GM12878 (cell line): Measurements from ENCODE around the gene GPR6.

Source experiments
- ATF7 ChIP-seq: fragments of 450-650 bp; IDR thresholded peaks from 2 replicates; pipeline ENCODE4 v1.6.1; 2016; ENCODE audit warnings: low read depth, mild to moderate bottlenecking
- CEBPB ChIP-seq, 2 experiments: fragments of 150-350 bp in 1 of 2; IDR thresholded peaks; 2 replicates each; pipeline ENCODE4 v1.6.1; 2012 to 2014; ENCODE audit warnings: low read depth in 2 of 2, low read length in 2 of 2, borderline replicate concordance in 1 of 2, inconsistent platforms in 1 of 2
- HDGF ChIP-seq: fragments of 450-650 bp; IDR thresholded peaks from 2 replicates; pipeline ENCODE4 v1.6.1; 2016; ENCODE audit warnings: antibody characterized with exemption
- MYC ChIP-seq: IDR thresholded peaks from 2 replicates; pipeline ENCODE4 v1.6.1; 2011; ENCODE audit warnings: mild to moderate bottlenecking, low read length, moderate library complexity, inconsistent platforms; ENCODE audit not compliant: insufficient read depth, insufficient replicate concordance, insufficient read length, severe bottlenecking
- POLR2A ChIP-seq: IDR thresholded peaks from 2 replicates; pipeline ENCODE4 v1.6.1; 2011; ENCODE audit warnings: low read depth, mild to moderate bottlenecking, low read length
- RCOR1 ChIP-seq: conservative IDR thresholded peaks from 2 replicates; pipeline ENCODE4 v1.6.1; 2012; ENCODE audit warnings: low read depth, low read length, improper control_type of control experiment
- SMARCA5 ChIP-seq: fragments of 450-650 bp; IDR thresholded peaks from 2 replicates; pipeline ENCODE4 v1.6.1; 2017; ENCODE audit warnings: mild to moderate bottlenecking
- TARDBP ChIP-seq: IDR thresholded peaks from 2 replicates; pipeline ENCODE4 v1.6.1; 2016; ENCODE audit warnings: borderline replicate concordance
- TBL1XR1 ChIP-seq: IDR thresholded peaks from 2 replicates; pipeline ENCODE4 v1.6.1; 2012; ENCODE audit warnings: low read depth, low read length, improper control_type of control experiment
- ZSCAN29 ChIP-seq: fragments of 450-650 bp; IDR thresholded peaks from 2 replicates; pipeline ENCODE4 v1.6.1; 2017; ENCODE audit warnings: mild to moderate bottlenecking, moderate library complexity
- TF ChIP-seq, protein P1 (sequence below): fragments of 450-650 bp; IDR thresholded peaks from 2 replicates; pipeline ENCODE4 v1.6.1; 2016; ENCODE audit warnings: mild to moderate bottlenecking
- TF ChIP-seq, protein P2 (sequence below), 3 experiments: IDR thresholded peaks in 2 of 3; conservative IDR thresholded peaks in 1 of 3; 2 replicates each; pipeline ENCODE4 v1.5.1; 2011; ENCODE audit warnings: low read depth in 3 of 3, low read length in 3 of 3, mild to moderate bottlenecking in 3 of 3, control low read depth in 2 of 3, moderate library complexity in 2 of 3, inconsistent platforms in 1 of 3, mixed read lengths in 1 of 3; ENCODE audit not compliant: control insufficient read depth in 2 of 3, insufficient read depth in 1 of 3; ENCODE audit errors: extremely low read depth in 1 of 3
- TF ChIP-seq, protein P3 (sequence below): IDR thresholded peaks from 2 replicates; pipeline ENCODE4 v1.6.1; 2011; ENCODE audit warnings: borderline replicate concordance, low read depth, mild to moderate bottlenecking, moderate library complexity, mixed read lengths, low read length; ENCODE audit not compliant: insufficient read depth; ENCODE audit errors: extremely low read length

DNA sequence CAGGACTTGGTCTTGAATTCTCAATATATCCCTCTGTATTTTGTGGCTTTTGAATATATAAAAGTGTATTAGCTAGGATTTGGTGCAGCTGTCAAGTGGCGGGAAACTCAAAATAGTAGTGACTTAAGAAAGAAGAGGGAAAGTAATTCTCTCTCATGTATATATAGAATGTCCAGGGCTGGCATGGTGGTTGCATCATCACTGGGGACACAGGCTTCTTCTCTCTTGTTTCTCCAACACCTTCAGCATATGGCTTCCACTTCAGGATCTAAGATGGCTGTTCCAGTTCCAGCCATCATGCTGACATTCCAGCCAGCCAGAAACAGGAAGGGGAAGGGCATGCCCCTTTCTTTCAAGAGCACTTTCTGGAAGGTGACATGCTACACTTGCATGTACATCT, 11.8 kb upstream of the GPR6 start:
- TF ChIP-seq SMARCA5, result no peak
- no peak for TF ChIP-seq POLR2A
- no peak for TF ChIP-seq TBL1XR1
- TF ChIP-seq HDGF, result no peak
- TF ChIP-seq, protein P1, sequence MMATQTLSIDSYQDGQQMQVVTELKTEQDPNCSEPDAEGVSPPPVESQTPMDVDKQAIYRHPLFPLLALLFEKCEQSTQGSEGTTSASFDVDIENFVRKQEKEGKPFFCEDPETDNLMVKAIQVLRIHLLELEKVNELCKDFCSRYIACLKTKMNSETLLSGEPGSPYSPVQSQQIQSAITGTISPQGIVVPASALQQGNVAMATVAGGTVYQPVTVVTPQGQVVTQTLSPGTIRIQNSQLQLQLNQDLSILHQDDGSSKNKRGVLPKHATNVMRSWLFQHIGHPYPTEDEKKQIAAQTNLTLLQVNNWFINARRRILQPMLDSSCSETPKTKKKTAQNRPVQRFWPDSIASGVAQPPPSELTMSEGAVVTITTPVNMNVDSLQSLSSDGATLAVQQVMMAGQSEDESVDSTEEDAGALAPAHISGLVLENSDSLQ, result no peak
- TF ChIP-seq, protein P2, sequence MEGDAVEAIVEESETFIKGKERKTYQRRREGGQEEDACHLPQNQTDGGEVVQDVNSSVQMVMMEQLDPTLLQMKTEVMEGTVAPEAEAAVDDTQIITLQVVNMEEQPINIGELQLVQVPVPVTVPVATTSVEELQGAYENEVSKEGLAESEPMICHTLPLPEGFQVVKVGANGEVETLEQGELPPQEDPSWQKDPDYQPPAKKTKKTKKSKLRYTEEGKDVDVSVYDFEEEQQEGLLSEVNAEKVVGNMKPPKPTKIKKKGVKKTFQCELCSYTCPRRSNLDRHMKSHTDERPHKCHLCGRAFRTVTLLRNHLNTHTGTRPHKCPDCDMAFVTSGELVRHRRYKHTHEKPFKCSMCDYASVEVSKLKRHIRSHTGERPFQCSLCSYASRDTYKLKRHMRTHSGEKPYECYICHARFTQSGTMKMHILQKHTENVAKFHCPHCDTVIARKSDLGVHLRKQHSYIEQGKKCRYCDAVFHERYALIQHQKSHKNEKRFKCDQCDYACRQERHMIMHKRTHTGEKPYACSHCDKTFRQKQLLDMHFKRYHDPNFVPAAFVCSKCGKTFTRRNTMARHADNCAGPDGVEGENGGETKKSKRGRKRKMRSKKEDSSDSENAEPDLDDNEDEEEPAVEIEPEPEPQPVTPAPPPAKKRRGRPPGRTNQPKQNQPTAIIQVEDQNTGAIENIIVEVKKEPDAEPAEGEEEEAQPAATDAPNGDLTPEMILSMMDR (IDR thresholded peaks at IDR 0.05 in 2 of 3, conservative IDR thresholded peaks at IDR 0.05 in 1 of 3; ENCODE audit: control insufficient read depth in 2 of 3, extremely low read depth in 1 of 3, insufficient read depth in 1 of 3, low read depth in 3 of 3, low read length in 3 of 3), result no peak
- TF ChIP-seq ATF7, result no peak
- no peak for TF ChIP-seq ZSCAN29
- TF ChIP-seq MYC, result no peak
- TF ChIP-seq TARDBP, result no peak
- no peak for TF ChIP-seq CEBPB (IDR thresholded peaks at IDR 0.05; ENCODE audit: borderline replicate concordance in 1 of 2, low read depth in 2 of 2, low read length in 2 of 2)
- TF ChIP-seq, protein P3, sequence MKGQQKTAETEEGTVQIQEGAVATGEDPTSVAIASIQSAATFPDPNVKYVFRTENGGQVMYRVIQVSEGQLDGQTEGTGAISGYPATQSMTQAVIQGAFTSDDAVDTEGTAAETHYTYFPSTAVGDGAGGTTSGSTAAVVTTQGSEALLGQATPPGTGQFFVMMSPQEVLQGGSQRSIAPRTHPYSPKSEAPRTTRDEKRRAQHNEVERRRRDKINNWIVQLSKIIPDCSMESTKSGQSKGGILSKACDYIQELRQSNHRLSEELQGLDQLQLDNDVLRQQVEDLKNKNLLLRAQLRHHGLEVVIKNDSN, result no peak
- no peak for TF ChIP-seq RCOR1
